A673 (cell line): ENCODE data around the gene TMEM184A. TPM values are rescaled to one million over a fixed set of nuclear protein-coding genes. Genes with fewer than 3 reads are reported as not detected.
A peak's percentile ranks its signal among the peaks of the same experiment; 100 is the strongest.

Experiments
- BruUV-seq: library from RNA; stranded (reverse); fragments of 400-500 nt; replicated peaks from 2 replicates; lab custom pipeline; 2021; lab: Mats Ljungman, UMichigan
- CTCF ChIA-PET: fragments of 300-600 bp; sonication (Branson Sonifier 250); formaldehyde crosslinking; loops from one replicate; lab custom pipeline; 2022; ENCODE audit warnings: antibody characterized with exemption; lab: Charles Lee
- POLR2A ChIA-PET: fragments of 300-600 bp; sonication (Branson Sonifier 250); formaldehyde crosslinking; loops from one replicate; lab custom pipeline; 2022; ENCODE audit warnings: antibody characterized with exemption; ENCODE audit not compliant: low non-redundant PET; lab: Charles Lee
- DNase-seq: peaks from one replicate; pipeline ENCODE4 v3.0.0-alpha.2; 2015; ENCODE audit warnings: low spot score
- H3K27ac ChIP-seq: fragments of 200-600 bp; sonication (generic); 2 replicates; pipeline ENCODE4 v1.5.1; 2016; ENCODE audit warnings: mixed run types, low read depth, mild to moderate bottlenecking, mixed read lengths, antibody characterized with exemption, low read length; ENCODE audit not compliant: poor library complexity, severe bottlenecking
- H3K27me3 ChIP-seq: fragments of 200-600 bp; sonication (generic); replicated peaks from 2 replicates; pipeline ENCODE4 v1.6.1; 2017; ENCODE audit warnings: mixed run types, low read depth, mild to moderate bottlenecking, mixed read lengths, antibody characterized with exemption, low read length; ENCODE audit not compliant: insufficient read depth, poor library complexity
- H3K36me3 ChIP-seq: fragments of 200-600 bp; sonication (generic); 2 replicates; pipeline ENCODE4 v1.6.1; 2016; ENCODE audit warnings: mixed run types, mild to moderate bottlenecking, mixed read lengths, antibody characterized with exemption, low read length; ENCODE audit not compliant: insufficient read depth, poor library complexity, severe bottlenecking
- H3K4me1 ChIP-seq: fragments of 200-600 bp; sonication (generic); 2 replicates; pipeline ENCODE4 v1.6.1; 2017; ENCODE audit warnings: mixed run types, mild to moderate bottlenecking, mixed read lengths, antibody characterized with exemption, low read length; ENCODE audit not compliant: insufficient read depth, poor library complexity, severe bottlenecking
- H3K4me3 ChIP-seq: fragments of 200-600 bp; sonication (generic); 2 replicates; pipeline ENCODE4 v1.5.1; 2016; ENCODE audit warnings: low read depth, mixed run types, mild to moderate bottlenecking, mixed read lengths, low read length; ENCODE audit not compliant: poor library complexity, severe bottlenecking
- H3K9me3 ChIP-seq: fragments of 200-600 bp; sonication (generic); 2 replicates; pipeline ENCODE4 v1.6.1; 2016; ENCODE audit warnings: mixed run types, low read depth, mild to moderate bottlenecking, mixed read lengths, antibody characterized with exemption, low read length; ENCODE audit not compliant: poor library complexity, severe bottlenecking
- EZH2 ChIP-seq: fragments of 200-600 bp; sonication (generic); IDR thresholded peaks from 2 replicates; pipeline ENCODE4 v1.6.1; 2017; ENCODE audit warnings: borderline replicate concordance, low read depth, mild to moderate bottlenecking, mixed read lengths, antibody characterized with exemption, low read length; ENCODE audit not compliant: poor library complexity, severe bottlenecking
- intact Hi-C: fragments of 100-400 bp; cut with micrococcal nuclease; formaldehyde crosslinking; loops from one replicate; pipeline ENCODE4 v1.10.0; 2022; ENCODE audit not compliant: unreplicated experiment
- total RNA-seq: library from RNA; stranded (reverse); gene quantifications from 2 replicates; pipeline ENCODE4 v1.2.3, GENCODE V29; 2021
- TF ChIP-seq, protein P1 (sequence below): fragments of 300-800, 200-600 bp; sonication (generic); conservative IDR thresholded peaks from 2 replicates; pipeline ENCODE4 v1.5.1; 2017; ENCODE audit warnings: low read depth, mild to moderate bottlenecking, antibody characterized with exemption, low read length, moderate library complexity, mixed read lengths

TMEM184A gene
- total RNA-seq, 1 experiment from 2014 or later, result not detected

- Histone ChIP-seq H3K36me3 (no peaks in the 10 kb centered on the region), H3K4me3 (no peak overlapping the region), H3K27me3 (no peaks in the 10 kb centered on the region), H3K4me1 (no peaks in the 10 kb centered on the region), H3K27ac (no peak overlapping the region), H3K9me3 (no peaks in the 10 kb centered on the region)
- POLR2A ChIA-PET, result no interaction called here
- no peak for DNase-seq
- intact Hi-C loops, result no loop called here
- BruUV-seq, result no TSS peak
- TF ChIP-seq EZH2, result no peak
- TF ChIP-seq, protein P1, sequence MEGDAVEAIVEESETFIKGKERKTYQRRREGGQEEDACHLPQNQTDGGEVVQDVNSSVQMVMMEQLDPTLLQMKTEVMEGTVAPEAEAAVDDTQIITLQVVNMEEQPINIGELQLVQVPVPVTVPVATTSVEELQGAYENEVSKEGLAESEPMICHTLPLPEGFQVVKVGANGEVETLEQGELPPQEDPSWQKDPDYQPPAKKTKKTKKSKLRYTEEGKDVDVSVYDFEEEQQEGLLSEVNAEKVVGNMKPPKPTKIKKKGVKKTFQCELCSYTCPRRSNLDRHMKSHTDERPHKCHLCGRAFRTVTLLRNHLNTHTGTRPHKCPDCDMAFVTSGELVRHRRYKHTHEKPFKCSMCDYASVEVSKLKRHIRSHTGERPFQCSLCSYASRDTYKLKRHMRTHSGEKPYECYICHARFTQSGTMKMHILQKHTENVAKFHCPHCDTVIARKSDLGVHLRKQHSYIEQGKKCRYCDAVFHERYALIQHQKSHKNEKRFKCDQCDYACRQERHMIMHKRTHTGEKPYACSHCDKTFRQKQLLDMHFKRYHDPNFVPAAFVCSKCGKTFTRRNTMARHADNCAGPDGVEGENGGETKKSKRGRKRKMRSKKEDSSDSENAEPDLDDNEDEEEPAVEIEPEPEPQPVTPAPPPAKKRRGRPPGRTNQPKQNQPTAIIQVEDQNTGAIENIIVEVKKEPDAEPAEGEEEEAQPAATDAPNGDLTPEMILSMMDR, result 0 out of 2 replicates have a peak, but pooled peaks have one; percentile 11
- CTCF ChIA-PET, result no interaction called here
Observed at GRCh38 chr7:1548438-1548831, 7.6 kb downstream of the TMEM184A start.

- no peaks in the 10 kb centered on the region for H3K27me3 ChIP-seq
- CTCF ChIA-PET, result no interaction called here
- POLR2A ChIA-PET, result no interaction called here
- no peaks in the 10 kb centered on the region for H3K9me3 ChIP-seq
- intact Hi-C loops, result no loop called here
- H3K27ac ChIP-seq, result no peak overlapping the region
- no peaks in the 10 kb centered on the region for H3K36me3 ChIP-seq
- DNase-seq, result no peak
- no TSS peak for BruUV-seq
- H3K4me1 ChIP-seq, result no peaks in the 10 kb centered on the region
- TF ChIP-seq, protein P1, result no peak
- no peak for TF ChIP-seq EZH2
- no peak overlapping the region for H3K4me3 ChIP-seq
Observed at GRCh38 chr7:1547777-1548437, 8.1 kb downstream of the TMEM184A start.

- CTCF ChIA-PET, result no interaction called here
- BruUV-seq, result no TSS peak
- no peaks in the 10 kb centered on the region for H3K4me1 ChIP-seq
- DNase-seq, result no peak
- H3K4me3 ChIP-seq, result no peak overlapping the region
- H3K27me3 ChIP-seq, result no peaks in the 10 kb centered on the region
- TF ChIP-seq, protein P1, result no peak
- no peak for TF ChIP-seq EZH2
- H3K36me3 ChIP-seq, result no peaks in the 10 kb centered on the region
- no peaks in the 10 kb centered on the region for H3K9me3 ChIP-seq
- POLR2A ChIA-PET, result no interaction called here
- intact Hi-C loops, result no loop called here
- no peak overlapping the region for H3K27ac ChIP-seq
Observed at GRCh38 chr7:1546909-1547776, 8.9 kb downstream of the TMEM184A start.
